ENCODE data around the gene PLEK2. TPM values are rescaled to one million over a fixed set of nuclear protein-coding genes. Genes with fewer than 3 reads are reported as not detected.
"Not testable (repeated sequence)": the region's sequence is repeated elsewhere in the genome, so short reads cannot be mapped to it uniquely, and the experiment has no call there.

The PLEK2 gene
- total and polyA plus RNA-seq, 7 donors, result 0.16 to 51.8 (median 21.6) TPM; not detected in 1

DNA sequence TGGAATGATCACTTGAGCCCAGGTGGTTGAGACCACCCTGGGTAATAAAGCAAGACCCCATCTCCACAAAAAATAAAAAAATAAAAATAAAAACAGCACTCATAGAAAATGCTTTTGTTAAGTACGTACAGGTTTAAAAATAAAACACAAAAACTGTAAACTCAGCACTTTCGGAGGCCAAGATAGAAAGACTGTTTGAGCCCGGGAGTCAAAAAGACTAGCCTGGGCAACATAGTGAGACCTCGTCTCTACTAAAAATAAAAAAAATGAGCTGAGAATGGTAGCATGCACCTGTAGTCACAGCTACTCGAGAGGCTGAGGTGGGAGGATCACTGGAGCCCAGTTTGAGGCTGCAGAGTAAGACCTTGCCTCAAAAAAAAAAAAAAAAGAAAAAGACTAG, 59.9 kb downstream of the PLEK2 start:
- Histone ChIP-seq H3K4me1 (peaks cover 0 to 7% (median 3%) of the 10 kb centered on the region in 4 donors), H3K4me3 (no peak overlapping the region), H3K27ac (no peak overlapping the region), H3K36me3 (peaks cover 16 to 55% (median 23%) of the 10 kb centered on the region in 4 donors), H3K27me3 (no peaks in the 10 kb centered on the region), H3K9me3 (no peaks in the 10 kb centered on the region)
- no peak for DNase-seq
- intact Hi-C loops (cut with DNase I), result no loop called here
- WGBS, 2 donors, result 95% methylated on average over 5 of the region's 5 CpGs
- no peak for TF ChIP-seq POLR2A (IDR thresholded peaks at IDR 0.05)
- no peak for TF ChIP-seq POLR2AphosphoS5 (IDR thresholded peaks at IDR 0.05)
- no peak for TF ChIP-seq CTCF (IDR thresholded peaks at IDR 0.05)
- TF ChIP-seq EP300 (IDR thresholded peaks at IDR 0.05), result no peak

- no peaks in the 10 kb centered on the region for H3K4me1 ChIP-seq
- H3K27ac ChIP-seq, result no peak overlapping the region
- H3K36me3 ChIP-seq, result peaks cover 23 to 95% (median 48%) of the 10 kb centered on the region in 4 donors
- no peaks in the 10 kb centered on the region for H3K9me3 ChIP-seq
- intact Hi-C loops (cut with DNase I), result no loop called here
- no peaks in the 10 kb centered on the region for H3K27me3 ChIP-seq
- TF ChIP-seq POLR2A (IDR thresholded peaks at IDR 0.05) (no peak), CTCF (IDR thresholded peaks at IDR 0.05) (no peak), EP300 (IDR thresholded peaks at IDR 0.05) (no peak)
- no peak overlapping the region for H3K4me3 ChIP-seq
- no peak for DNase-seq
Measured at GRCh38 chr14:67345583-67345982, 66.4 kb downstream of the PLEK2 start.

GRCh38 chr14:67343601-67344230, 68.2 kb downstream of the PLEK2 start:
- Histone ChIP-seq H3K4me1 (no peaks in the 10 kb centered on the region), H3K9me3 (no peaks in the 10 kb centered on the region), H3K27ac (no peak overlapping the region), H3K4me3 (no peak overlapping the region), H3K27me3 (no peaks in the 10 kb centered on the region), H3K36me3 (peaks cover 26 to 94% (median 42%) of the 10 kb centered on the region in 4 donors)
- no peak for DNase-seq
- intact Hi-C loops (cut with DNase I), result no loop called here
- no peak for TF ChIP-seq POLR2A (IDR thresholded peaks at IDR 0.05)
- no peak for TF ChIP-seq POLR2AphosphoS5 (IDR thresholded peaks at IDR 0.05)
- TF ChIP-seq EP300 (IDR thresholded peaks at IDR 0.05), result no peak
- TF ChIP-seq CTCF (IDR thresholded peaks at IDR 0.05), result no peak
- 93% methylated on average over 4 of the region's 4 CpGs for WGBS, 2 donors

DNA sequence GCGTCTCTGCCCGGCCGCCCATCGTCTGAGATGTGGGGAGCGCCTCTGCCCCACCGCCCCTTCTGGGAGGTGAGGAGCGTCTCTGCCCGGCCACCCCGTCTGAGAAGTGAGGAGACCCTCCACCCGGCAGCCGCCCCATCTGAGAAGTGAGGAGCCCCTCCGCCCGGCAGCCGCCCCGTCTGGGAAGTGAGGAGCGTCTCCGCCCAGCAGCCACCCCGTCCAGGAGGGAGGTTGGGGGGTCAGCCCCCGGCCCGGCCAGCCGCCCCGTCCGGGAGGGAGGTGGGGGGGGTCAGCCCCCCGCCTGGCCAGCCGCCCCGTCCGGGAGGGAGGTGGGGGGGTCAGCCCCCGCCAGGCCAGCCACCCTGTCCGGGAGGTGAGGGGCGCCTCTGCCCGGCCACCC, 70.7 kb downstream of the PLEK2 start:
- H3K36me3 ChIP-seq, result peaks cover 18 to 94% (median 44%) of the 10 kb centered on the region in 4 donors
- H3K9me3 ChIP-seq; DNase-seq; intact Hi-C loops (cut with DNase I); H3K4me3 ChIP-seq; H3K27me3 ChIP-seq; H3K27ac ChIP-seq; H3K4me1 ChIP-seq: not testable (repeated sequence)
- WGBS, 2 donors, result 97% methylated on average over 31 of the region's 31 CpGs

Small RNAs within 50 kb of the gene (small RNA-seq; reads per million reads assigned to genes)
- gene MIR5694 (0 reads per million in 3 donors), gene RF00019 (0 reads per million in 3 donors)

Other genes with a start within 250 kb of the PLEK2 start
- gene GARIN2, start 222.7 kb downstream of the PLEK2 start, total RNA-seq, result not detected
- under 1 TPM in 1 of 3 donors, not detected in 2; 0.60 TPM for gene GARIN2, start 222.7 kb downstream of the PLEK2 start, polyA plus RNA-seq
- 10 to 100 TPM; 20.2 to 29.4 (median 23.0) TPM for gene PALS1, start 170.7 kb downstream of the PLEK2 start, total RNA-seq
- 10 to 100 TPM; 10.8 to 35.8 (median 19.8) TPM for gene PALS1, start 170.7 kb downstream of the PLEK2 start, polyA plus RNA-seq
- 10 to 100 TPM; 65.8 to 89.9 (median 76.7) TPM for gene ATP6V1D, start 52.4 kb downstream of the PLEK2 start, total RNA-seq
- gene ATP6V1D, start 52.4 kb downstream of the PLEK2 start, polyA plus RNA-seq, result 100 to 1,000 TPM in 1 of 3 donors, 10 to 100 TPM in 2; 64.1 to 181 (median 97.9) TPM
- gene EIF2S1, start 51.8 kb downstream of the PLEK2 start, total RNA-seq, result 100 to 1,000 TPM in 3 of 4 donors, 10 to 100 TPM in 1; 31.3 to 131 (median 119) TPM
- 100 to 1,000 TPM in 1 of 3 donors, 10 to 100 TPM in 2; 75.7 to 104 (median 86.6) TPM for gene EIF2S1, start 51.8 kb downstream of the PLEK2 start, polyA plus RNA-seq
- gene TMEM229B, start 76.6 kb upstream of the PLEK2 start, total RNA-seq, result 10 to 100 TPM in 1 of 4 donors, 1 to 10 TPM in 3; 5.6 to 16.4 (median 6.1) TPM
- gene TMEM229B, start 76.6 kb upstream of the PLEK2 start, polyA plus RNA-seq, result 1 to 10 TPM; 1.2 to 8.0 (median 4.4) TPM
- gene PLEKHH1, start 121.1 kb upstream of the PLEK2 start, total RNA-seq, result 1 to 10 TPM; 2.0 to 8.0 (median 2.9) TPM
- gene PLEKHH1, start 121.1 kb upstream of the PLEK2 start, polyA plus RNA-seq, result 10 to 100 TPM; 10.8 to 25.3 (median 12.3) TPM
- 10 to 100 TPM; 15.2 to 32.9 (median 24.4) TPM for gene PIGH, start 188.1 kb upstream of the PLEK2 start, total RNA-seq
- 10 to 100 TPM in 1 of 3 donors, 1 to 10 TPM in 2; 8.4 to 14.1 (median 9.9) TPM for gene PIGH, start 188.1 kb upstream of the PLEK2 start, polyA plus RNA-seq
- gene ARG2, start 207.8 kb upstream of the PLEK2 start, total RNA-seq, result 10 to 100 TPM in 1 of 4 donors, 1 to 10 TPM in 3; 1.6 to 11.4 (median 5.5) TPM
- gene ARG2, start 207.8 kb upstream of the PLEK2 start, polyA plus RNA-seq, result 10 to 100 TPM in 1 of 3 donors, 1 to 10 TPM in 1, under 1 TPM in 1; 0.60 to 59.2 (median 5.7) TPM